Ovary (tissue), 9 donors: ENCODE data around the gene RHOU. TPM values are rescaled to one million over a fixed set of nuclear protein-coding genes. Genes with fewer than 3 reads are reported as not detected.

Experiments
- DNase-seq, 5 donors: peaks; one replicate each; pipeline ENCODE4 v3.0.0-alpha.2; 2019 to 2020
- H3K27ac ChIP-seq, 2 donors: fragments of 200-600 bp; one replicate each; pipeline versions ENCODE4 v1.5.1 to v1.8.0; 2019 to 2022
- H3K27me3 ChIP-seq: fragments of 200-600 bp; one replicate; pipeline ENCODE4 v1.8.0; 2022
- H3K36me3 ChIP-seq: fragments of 200-600 bp; sonication (generic); one replicate; pipeline ENCODE4 v1.5.1; 2019
- H3K4me1 ChIP-seq: one replicate; pipeline ENCODE4 v1.8.1; 2013; ENCODE audit warnings: mild to moderate bottlenecking, moderate library complexity; ENCODE audit not compliant: insufficient read depth
- H3K4me3 ChIP-seq: fragments of 200-600 bp; sonication (generic); one replicate; pipeline ENCODE4 v1.5.1; 2017
- H3K9me3 ChIP-seq, 2 donors: fragments of 200-600 bp in 1 of 2; sonication (generic) in 1 of 2; one replicate each; pipeline versions ENCODE4 v1.5.1 to v1.8.1; 2013 to 2019; ENCODE audit warnings: mild to moderate bottlenecking in 1 of 2, moderate library complexity in 1 of 2
- CTCF ChIP-seq, 3 donors: fragments of 450-650 bp in 2 of 3; fragments of 200-600 bp in 1 of 3; IDR thresholded peaks; one replicate each; pipeline versions ENCODE4 v1.5.1 to v1.8.0; 2016 to 2022; ENCODE audit warnings: antibody characterized with exemption in 3 of 3, mild to moderate bottlenecking in 1 of 3
- EP300 ChIP-seq: sonication (generic); formaldehyde crosslinking; IDR thresholded peaks from one replicate; pipeline ENCODE4 v1.6.1; 2017; ENCODE audit warnings: antibody characterized with exemption
- POLR2A ChIP-seq: fragments of 450-650 bp; IDR thresholded peaks from one replicate; pipeline ENCODE4 v1.6.1; 2017; ENCODE audit warnings: antibody characterized with exemption, mild to moderate bottlenecking, moderate library complexity
- WGBS, 3 donors: extraction: QIAGEN DNeasy Blood & Tissue Kit in 1 of 3; methylation state at CpG; one replicate each; pipeline versions ENCODE4 v1.1.5 to v1.1.7; 2013 to 2017; 5-methylcytosine and 5-hydroxymethylcytosine counted together
- intact Hi-C, 4 donors: fragments of 100-400 bp; cut with DNase I; formaldehyde crosslinking; loops; one replicate each; pipeline versions ENCODE4 v1.11.0 to v1.15.1; 2022 to 2023
- polyA plus RNA-seq, 2 donors: library from polyadenylated mRNA; stranded (reverse); fragments of 200-250 nt in 1 of 2; fragments of 350-450 nt in 1 of 2; fragmentation: Illumina TruSeq in 1 of 2; extraction: RNeasy Lipid Tissue Mini Kit (QIAGEN cat#74804) in 1 of 2; gene quantifications; one replicate each; pipeline ENCODE4 v1.2.3, GENCODE V29; 2013 to 2014
- total RNA-seq, 7 donors: library from RNA; depleted of rRNA in 2 of 7; stranded (reverse); fragments of >200 nt in 2 of 7; fragmentation: NEBNext Ultra II Directional in 3 of 7; extraction: Animal tissue kit (Norgen Biotek cat#: 25700) in 3 of 7; gene quantifications; one replicate each; pipeline versions ENCODE4 v1.1.0 to v1.2.4, GENCODE V29; 2016 to 2023
- donor health status: DM: no; HTN: no; CAD: no; lungs with moderate emphysema.
- donor health status: DM: no; HTN: no; CAD: no.
- donor health status: Bipolar disorder and iron deficiency.
- donor health status: DM: yes; HTN: yes; CAD: no.
- donor health status: DM: no; HTN: no; CAD: no.
- donor health status: DM: yes; HTN: yes; CAD: no.

The RHOU gene
- total and polyA plus RNA-seq, 9 donors: 20.5 to 131 (median 37.8) TPM

- WGBS, 3 donors: 30 to 43% (median 32%) methylated on average over 1 of the region's 1 CpG
- intact Hi-C loops: loop anchor here in 1 of 4 donors (5.0 kb wide), 1 partner anchor 366 kb away; no protein-coding TSS in a partner anchor
- H3K36me3 ChIP-seq: no peaks in the 10 kb centered on the region
These were observed 18.0 kb downstream of the RHOU start for GRCh38 chr1:228753287-228753686.

DNA sequence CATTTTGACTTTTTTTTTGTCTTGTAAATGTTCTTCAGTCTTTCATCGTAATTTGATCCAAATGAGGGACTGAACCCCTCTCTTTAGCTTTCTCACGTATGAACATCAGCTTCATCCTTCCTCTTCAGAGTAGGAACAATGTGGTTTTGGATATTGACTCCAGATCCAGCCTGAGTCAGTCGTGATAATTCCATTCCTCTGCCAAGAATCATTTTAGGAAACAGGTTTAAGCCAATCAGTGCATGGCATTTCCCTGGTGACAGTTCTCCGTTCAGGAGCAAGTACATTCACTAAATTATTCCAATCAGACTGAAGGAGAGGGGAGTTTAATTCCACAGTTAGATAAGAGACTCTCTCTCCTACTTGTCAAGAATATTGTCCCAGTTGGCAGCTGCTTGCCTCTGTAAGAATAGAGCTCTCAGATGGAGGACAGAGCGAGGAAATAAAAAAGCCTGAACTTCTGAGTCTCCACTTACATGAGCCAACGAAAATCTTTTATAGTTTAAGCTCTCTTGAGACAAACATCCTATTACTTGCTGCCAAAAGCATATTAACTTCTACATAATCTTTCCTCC, 18.6 kb downstream of the RHOU start:
- TF ChIP-seq POLR2A (no peak), EP300 (no peak), CTCF (IDR thresholded peaks at IDR 0.05) (no peak)
- Histone ChIP-seq H3K9me3 (no peaks in the 10 kb centered on the region), H3K36me3 (no peaks in the 10 kb centered on the region), H3K4me1 (no peaks in the 10 kb centered on the region), H3K27me3 (no peaks in the 10 kb centered on the region), H3K27ac (no peak overlapping the region), H3K4me3 (no peak overlapping the region)
- 4 to 7% (median 5%) methylated on average over 6 of the region's 6 CpGs for WGBS, 3 donors
- intact Hi-C loops: loop anchor here in 1 of 4 donors (5.0 kb wide), 1 partner anchor 367 kb away; no protein-coding TSS in a partner anchor
- DNase-seq: no peak

More at GRCh38 chr1:228753287-228753686, 18.0 kb downstream of the RHOU start:
- TF ChIP-seq POLR2A: no peak
- TF ChIP-seq CTCF (IDR thresholded peaks at IDR 0.05): no peak
- no peak for TF ChIP-seq EP300
- no peak overlapping the region for H3K4me3 ChIP-seq
- H3K27me3 ChIP-seq: no peaks in the 10 kb centered on the region
- H3K4me1 ChIP-seq: no peaks in the 10 kb centered on the region
- no peak for DNase-seq
- no peaks in the 10 kb centered on the region for H3K9me3 ChIP-seq
- H3K27ac ChIP-seq: no peak overlapping the region

DNA sequence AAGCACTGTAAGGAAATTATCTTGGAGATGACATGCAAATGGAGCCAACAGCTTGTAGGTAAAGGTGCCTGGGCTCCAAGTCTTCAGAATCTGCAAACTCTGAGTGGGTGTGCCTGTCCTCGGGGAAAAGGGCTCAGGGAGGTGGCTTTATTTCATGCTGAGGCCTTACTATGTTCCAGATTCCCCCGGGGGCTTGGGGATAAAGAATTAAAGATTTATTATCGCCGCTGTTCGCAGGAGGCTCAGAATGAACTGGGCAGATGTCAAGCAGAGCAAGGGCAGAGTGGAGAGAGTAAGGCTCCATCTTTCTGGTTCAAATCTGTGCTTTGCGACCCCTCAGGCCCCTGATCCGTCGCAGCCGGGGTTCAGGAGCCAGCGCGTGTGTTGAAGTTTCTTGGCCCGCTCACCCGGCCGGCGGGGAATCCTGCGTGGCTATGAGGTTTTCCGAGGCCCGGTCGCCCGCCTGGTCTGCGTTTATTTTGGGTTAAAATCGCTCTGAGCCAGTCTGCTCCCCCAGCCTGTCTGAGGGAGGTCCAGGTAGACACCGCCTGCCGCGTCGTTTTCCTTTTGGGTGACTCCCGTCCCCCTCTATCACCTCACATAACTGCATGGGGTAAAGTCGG, 19.5 kb downstream of the RHOU start:
- Histone ChIP-seq H3K27me3 (no peaks in the 10 kb centered on the region), H3K9me3 (no peaks in the 10 kb centered on the region), H3K4me1 (no peaks in the 10 kb centered on the region), H3K4me3 (no peak overlapping the region), H3K36me3 (no peaks in the 10 kb centered on the region), H3K27ac (no peak overlapping the region)
- DNase-seq: no peak
- intact Hi-C loops: loop anchor here in 1 of 4 donors (5.0 kb wide), 1 partner anchor 367 kb away; no protein-coding TSS in a partner anchor
- 63 to 75% (median 65%) methylated on average over 27 to 28 of the region's 28 CpGs for WGBS, 3 donors
- TF ChIP-seq POLR2A (no peak), EP300 (no peak), CTCF (IDR thresholded peaks at IDR 0.05) (no peak)

GRCh38 chr1:228755800-228756199, 20.5 kb downstream of the RHOU start:
- 85 to 95% (median 87%) methylated on average over 3 of the region's 3 CpGs for WGBS, 3 donors
- H3K36me3 ChIP-seq: no peaks in the 10 kb centered on the region
- no peak overlapping the region for H3K4me3 ChIP-seq
- no peaks in the 10 kb centered on the region for H3K9me3 ChIP-seq
- DNase-seq: no peak
- intact Hi-C loops: no loop called here
- H3K27me3 ChIP-seq: no peaks in the 10 kb centered on the region
- H3K4me1 ChIP-seq: no peaks in the 10 kb centered on the region
- TF ChIP-seq EP300 (no peak), POLR2A (no peak), CTCF (IDR thresholded peaks at IDR 0.05) (no peak)
- no peak overlapping the region for H3K27ac ChIP-seq
